Body of pancreas (tissue), 4 donors: Measurements from ENCODE around the gene CYB561D2.

ENCODE experiments used
- CTCF ChIP-seq, 7 experiments: fragments of 450-650 bp in 4 of 7; fragments of 200-600 bp in 3 of 7; sonication (generic) in 3 of 7; IDR thresholded peaks; one replicate each; pipeline ENCODE4 v1.5.1; 2016 to 2019; ENCODE audit warnings: antibody characterized with exemption in 7 of 7
- POLR2A ChIP-seq, 3 donors: fragments of 450-650 bp; IDR thresholded peaks; one replicate each; pipeline ENCODE4 v1.6.1; 2016; ENCODE audit warnings: antibody characterized with exemption in 3 of 3, mild to moderate bottlenecking in 2 of 3

- TF ChIP-seq POLR2A (IDR thresholded peaks at IDR 0.05): no peak
- no peak for TF ChIP-seq CTCF (IDR thresholded peaks at IDR 0.05)
Measured at GRCh38 chr3:50318615-50319014, 32.0 kb upstream of the CYB561D2 start.
